Esophagus squamous epithelium (tissue), 4 donors: ENCODE measurements around the gene ZNF594.
"Not testable (repeated sequence)": the region's sequence is repeated elsewhere in the genome, so short reads cannot be mapped to it uniquely, and the experiment has no call there.

Experiments used
- CTCF ChIP-seq, 6 experiments: fragments of 450-650 bp in 4 of 6; fragments of 200-600 bp in 2 of 6; sonication (generic) in 2 of 6; IDR thresholded peaks; one replicate each; pipeline ENCODE4 v1.5.1; 2016 to 2019; ENCODE audit warnings: antibody characterized with exemption in 6 of 6, mild to moderate bottlenecking in 4 of 6, moderate library complexity in 4 of 6
- POLR2A ChIP-seq, 4 donors: fragments of 450-650 bp; IDR thresholded peaks; one replicate each; pipeline ENCODE4 v1.6.1; 2017; ENCODE audit warnings: antibody characterized with exemption in 4 of 4, mild to moderate bottlenecking in 4 of 4, moderate library complexity in 3 of 4

- not testable (repeated sequence) for TF ChIP-seq CTCF, POLR2A (IDR thresholded peaks at IDR 0.05)
These were observed 25.9 kb upstream of the ZNF594 start for GRCh38 chr17:5217562-5217961.
